Stimulated activated CD8-positive, alpha-beta memory T cell treated with anti-CD3 and anti-CD28 coated beads, Interleukin-7, amount 100 ng/mL, for 4 hours (primary cell): ENCODE measurements around the gene SEPTIN2.
A peak's percentile ranks its signal among the peaks of the same experiment; 100 is the strongest.
"Not testable (repeated sequence)": the region's sequence is repeated elsewhere in the genome, so short reads cannot be mapped to it uniquely, and the experiment has no call there.

Experiments used
- DNase-seq, 2 donors: peaks; one replicate each; pipeline ENCODE4 v3.0.0-alpha.2; 2020; ENCODE audit warnings: low read depth in 2 of 2

Gene SEPTIN2

GRCh38 chr2:241313543-241314095 is 2.1 kb upstream of the SEPTIN2 start:
- no peak for DNase-seq

DNA sequence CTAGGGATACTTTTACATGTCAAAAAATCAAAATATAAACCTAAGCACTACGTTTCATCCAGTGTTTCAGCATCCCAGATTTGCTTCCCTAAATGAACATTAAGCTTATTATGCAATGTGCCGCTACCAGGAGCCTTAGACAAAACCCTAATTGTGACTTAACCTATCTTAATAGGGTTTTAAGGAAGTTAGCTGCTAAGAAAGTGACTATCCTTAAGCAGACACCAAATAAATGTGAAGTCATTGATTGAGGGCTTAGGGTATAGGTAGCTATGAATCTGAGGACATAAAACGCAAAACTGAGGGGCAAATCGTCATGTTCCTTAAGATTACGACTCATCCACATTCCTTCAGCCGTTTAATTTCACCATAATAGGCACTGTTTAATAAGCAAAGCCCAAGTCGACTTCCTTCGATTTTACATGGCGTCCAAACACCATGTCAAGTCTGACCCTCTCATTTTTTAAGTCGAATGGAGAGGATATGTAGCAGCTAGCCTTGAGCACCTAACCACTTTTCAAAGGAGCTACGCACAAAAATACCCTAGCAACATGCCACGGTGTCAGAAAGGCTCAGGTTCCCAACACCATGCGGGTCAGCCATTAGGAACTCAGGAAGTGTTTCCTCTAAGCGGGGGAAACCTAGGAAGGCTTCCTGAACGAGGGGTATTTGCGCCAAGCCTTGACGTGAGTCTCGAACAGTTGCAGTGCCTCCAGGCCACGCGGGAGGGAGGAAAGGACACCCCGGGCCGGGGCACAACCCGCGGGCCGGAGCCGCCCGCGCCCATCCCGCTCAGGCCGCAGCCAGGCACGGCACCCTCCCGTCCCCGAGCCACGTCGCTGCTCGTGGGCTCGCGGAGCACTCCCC is 1.3 kb upstream of the SEPTIN2 start:
- no peak for DNase-seq

- DNase-seq, result peak; percentile 99 to 100
Observed at GRCh38 chr2:241315093-241315878, 439 bp upstream of the SEPTIN2 start, which contains the start of gene HDLBP. Gene HDLBP (minus strand): TSS chr2:241315672. CDS start chr2:241266869, 48,803 bp downstream.

DNA sequence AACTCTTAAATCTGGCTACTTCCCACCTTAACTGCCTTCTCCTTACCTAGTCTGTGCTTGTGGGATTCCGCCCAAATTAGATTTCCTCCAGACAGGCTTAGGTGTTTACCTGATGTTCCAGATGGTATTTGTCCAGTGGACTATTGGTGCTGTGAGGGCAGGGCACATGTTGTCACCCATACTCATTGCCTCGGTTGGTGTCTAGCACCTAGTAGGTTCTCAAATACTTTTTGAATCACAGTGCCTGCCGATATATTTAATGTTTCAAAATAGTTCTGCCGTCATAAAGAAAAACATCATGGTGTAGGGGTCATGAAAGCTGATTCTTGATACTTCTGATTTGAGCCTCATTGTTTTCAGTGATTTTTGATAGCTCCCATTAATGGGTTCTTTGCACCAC is 1.1 kb downstream of the SEPTIN2 start:
- no peak for DNase-seq

DNA sequence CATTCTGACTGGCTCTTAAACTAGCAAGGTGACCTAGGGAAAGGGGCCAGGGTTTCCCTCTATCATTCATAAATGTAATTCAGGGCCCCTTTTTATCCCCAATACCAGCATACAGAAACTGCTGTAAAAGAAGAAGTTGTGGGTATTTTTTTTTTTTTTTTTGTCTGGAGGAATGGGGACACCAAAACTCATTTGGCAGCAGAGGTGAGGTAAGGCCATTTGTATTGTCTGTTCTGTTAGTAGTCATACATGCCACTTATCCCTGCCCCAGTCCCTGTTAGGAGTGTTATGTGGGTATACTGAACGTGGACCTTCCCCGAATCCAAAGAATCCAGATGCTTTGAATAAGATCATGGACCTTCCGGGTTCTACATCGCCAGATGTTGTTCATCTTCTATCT is 1.7 kb downstream of the SEPTIN2 start:
- DNase-seq, result no peak

DNA sequence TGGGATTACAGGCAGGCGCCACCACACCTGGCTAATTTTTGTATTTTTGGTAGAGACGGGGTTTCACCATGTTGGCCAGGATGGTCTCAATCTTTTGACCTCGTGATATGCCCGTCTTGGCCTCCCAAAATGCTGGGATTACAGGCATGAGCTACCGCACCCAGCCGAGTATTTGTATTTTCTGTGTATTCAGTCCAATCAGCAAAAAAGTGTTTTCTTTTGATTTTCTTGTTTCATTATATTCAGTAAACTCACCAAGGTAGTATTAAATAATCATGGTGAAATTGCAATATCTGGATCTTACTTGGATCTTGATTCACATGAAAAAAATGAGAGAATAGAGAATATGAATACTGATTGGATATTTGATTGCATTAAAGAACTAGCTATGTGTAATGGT is 3.1 kb downstream of the SEPTIN2 start:
- not testable (repeated sequence) for DNase-seq

DNA sequence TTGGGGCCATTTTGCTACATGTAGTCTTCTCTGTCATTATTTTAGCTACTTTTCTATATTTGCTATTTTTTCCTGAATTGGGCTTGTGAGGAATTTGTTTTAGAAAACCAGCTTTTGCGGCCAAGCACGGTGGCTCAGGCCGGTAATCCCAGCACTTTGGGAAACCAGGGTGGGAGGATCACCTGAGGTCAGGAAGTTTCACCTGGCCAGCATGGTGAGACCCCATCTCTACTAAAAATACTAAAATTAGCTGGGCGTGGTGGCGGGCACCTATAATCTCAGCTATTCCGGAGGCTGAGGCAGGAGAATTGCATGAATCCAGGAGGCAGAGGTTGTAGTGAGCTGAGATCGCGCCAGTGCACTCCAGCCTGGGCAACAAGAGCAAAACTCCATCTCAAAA is 4.7 kb downstream of the SEPTIN2 start:
- DNase-seq, result no peak

- no peak for DNase-seq
Observed at GRCh38 chr2:241321033-241321432, 5.3 kb downstream of the SEPTIN2 start.

GRCh38 chr2:241321886-241322285 is 6.2 kb downstream of the SEPTIN2 start:
- no peak for DNase-seq

DNA sequence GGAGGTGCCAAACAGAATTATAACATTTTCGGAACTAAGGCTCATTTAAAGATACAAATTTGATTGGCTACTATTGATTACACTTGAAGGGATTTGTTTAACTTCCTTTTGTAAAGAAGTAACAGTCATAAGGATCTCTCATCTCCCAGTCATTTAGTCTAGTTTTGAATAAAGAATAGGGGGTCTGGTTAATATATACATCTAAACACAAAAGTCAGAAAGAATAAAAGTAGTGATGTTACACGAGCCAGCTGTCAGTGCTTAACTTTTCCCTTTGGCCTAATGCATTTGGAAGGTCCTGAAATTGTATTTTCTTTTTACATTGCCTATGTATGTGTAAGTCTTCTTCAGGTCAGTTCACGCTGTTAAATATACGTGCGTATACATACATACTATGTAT is 8.1 kb downstream of the SEPTIN2 start:
- no peak for DNase-seq

GRCh38 chr2:241324775-241325174 is 9.1 kb downstream of the SEPTIN2 start:
- DNase-seq, result no peak

GRCh38 chr2:241325257-241325656 is 9.5 kb downstream of the SEPTIN2 start:
- no peak for DNase-seq

- DNase-seq, result no peak
Observed at GRCh38 chr2:241329669-241330615, 14.2 kb downstream of the SEPTIN2 start.

- no peak for DNase-seq
Observed at GRCh38 chr2:241330616-241330981, 14.9 kb downstream of the SEPTIN2 start.

- DNase-seq, result no peak
Observed at GRCh38 chr2:241334813-241335212, 19.1 kb downstream of the SEPTIN2 start.

GRCh38 chr2:241339839-241340630 is 24.3 kb downstream of the SEPTIN2 start:
- no peak for DNase-seq

DNA sequence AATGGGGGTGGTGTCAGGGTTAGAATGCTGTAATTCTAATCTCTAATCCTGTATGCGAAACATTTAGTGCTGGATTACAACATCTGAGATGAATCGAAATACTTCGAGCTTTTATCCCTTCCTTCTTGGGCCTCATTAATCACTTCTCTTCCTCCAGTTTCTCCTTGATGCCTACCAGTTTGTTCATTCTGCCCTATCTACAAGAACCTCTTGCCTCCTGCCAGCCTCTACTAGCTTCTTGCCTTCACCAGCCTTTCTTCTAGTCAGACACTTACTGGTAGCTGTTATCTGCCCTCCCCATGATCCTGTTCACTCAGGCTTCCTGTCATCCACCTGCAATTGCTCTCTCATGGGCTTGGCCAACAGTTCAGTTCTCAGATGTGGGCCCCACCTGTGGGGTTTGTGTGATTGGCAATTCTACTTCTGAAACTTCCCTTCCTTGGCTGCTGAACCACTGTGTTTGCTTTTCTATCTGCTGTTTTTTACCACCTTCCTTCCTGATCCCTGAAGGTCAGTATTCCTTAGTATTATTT is 25.0 kb downstream of the SEPTIN2 start:
- no peak for DNase-seq

DNA sequence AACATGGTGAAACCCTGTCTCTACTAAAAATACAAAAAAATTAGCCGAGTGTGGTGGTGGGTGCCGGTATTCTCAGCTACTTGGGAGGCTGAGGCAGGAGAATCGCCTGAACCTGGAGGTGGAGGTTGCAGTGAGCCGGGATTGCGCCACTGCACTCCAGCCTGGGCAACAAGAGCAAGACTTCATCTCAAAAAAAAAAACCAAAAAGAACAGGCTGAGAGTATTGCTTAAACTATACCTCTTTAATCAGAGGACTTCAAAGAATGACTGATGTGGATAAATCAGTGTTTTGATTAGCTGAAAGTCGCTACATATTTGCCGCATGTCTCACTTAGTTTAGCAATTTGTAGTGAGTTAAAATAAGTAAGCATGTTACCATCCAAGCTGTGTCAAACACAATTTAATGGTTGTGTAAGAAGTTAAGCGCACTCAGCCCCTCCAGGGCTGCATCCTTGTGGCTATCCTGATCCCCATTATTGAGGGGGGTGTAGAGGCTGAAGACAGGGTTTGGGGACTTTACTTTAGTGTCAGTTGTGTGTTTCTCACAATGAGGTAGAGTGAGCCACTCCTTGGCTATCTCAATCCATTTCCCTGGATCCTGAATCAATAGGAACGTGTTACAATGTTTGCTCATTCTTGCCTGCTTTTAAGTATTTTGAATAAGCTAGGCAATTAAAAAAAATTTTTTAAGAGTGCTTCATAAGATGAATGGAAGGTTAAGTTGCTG is 29.4 kb downstream of the SEPTIN2 start:
- DNase-seq, result no peak

DNA sequence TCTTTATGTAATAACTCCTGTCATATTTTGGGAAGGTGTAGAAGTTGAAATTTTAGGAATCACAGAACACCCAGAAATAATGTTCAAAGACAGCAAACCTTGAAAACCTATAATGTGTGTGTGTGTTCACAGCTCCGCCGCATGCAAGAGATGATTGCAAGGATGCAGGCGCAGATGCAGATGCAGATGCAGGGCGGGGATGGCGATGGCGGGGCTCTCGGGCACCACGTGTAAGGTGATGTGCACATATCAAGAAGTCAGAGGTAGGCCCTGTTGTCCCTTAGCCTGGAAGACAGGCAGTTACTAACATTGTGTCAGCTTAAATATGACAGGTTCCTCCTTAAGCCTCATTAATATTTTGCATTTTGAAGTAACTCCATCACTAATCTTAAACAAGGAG is 34.2 kb downstream of the SEPTIN2 start:
- DNase-seq, result no peak

DNA sequence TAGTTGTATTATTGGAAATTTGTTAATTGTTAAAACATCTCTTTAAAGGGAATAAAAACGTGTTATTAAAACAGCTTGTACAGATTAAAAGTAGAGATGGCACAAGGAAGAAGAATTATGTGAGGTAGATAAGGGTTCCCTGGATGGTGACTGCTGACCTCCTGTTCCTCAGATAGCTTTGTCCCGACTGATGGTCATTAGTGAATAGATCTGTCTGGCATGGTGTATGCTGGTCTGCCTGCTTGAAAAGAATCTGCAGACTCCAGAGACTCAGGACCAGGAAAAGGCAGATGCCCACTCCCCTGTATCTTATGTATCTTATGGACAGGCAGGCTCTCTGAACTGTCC is 34.8 kb downstream of the SEPTIN2 start:
- DNase-seq, result no peak
